HepG2 (cell line): ENCODE results near the gene DUSP22. TPM values are rescaled to one million over a fixed set of nuclear protein-coding genes. Genes with fewer than 3 reads are reported as not detected.

Experiments used
- ATAC-seq: fragments of 200-7000 bp; cut with Tn5 transposase; 3 replicates; pipeline ENCODE4 v1.9.1; 2020; ENCODE audit warnings: mild to moderate bottlenecking, moderate library complexity
- BruUV-seq: library from RNA; stranded (reverse); fragments of 400-500 nt; replicated peaks from 2 replicates; lab custom pipeline; 2021; lab: Mats Ljungman, UMichigan
- CTCF ChIA-PET: fragments of 300-600 bp; formaldehyde crosslinking; extraction: SDS; loops from one replicate; lab custom pipeline; 2021; ENCODE audit warnings: low total read pairs, inconsistent platforms, low intra/inter-chr PET ratio; lab: Yijun Ruan, JAX
- POLR2A ChIA-PET: fragments of 350-600 bp; sonication (Branson Sonifier 250); formaldehyde crosslinking; loops from one replicate; lab custom pipeline; 2020; ENCODE audit warnings: antibody characterized with exemption, inconsistent platforms; lab: Yijun Ruan, JAX
- DNase-seq: peaks from one replicate; pipeline ENCODE4 v3.0.0-alpha.2; 2015; ENCODE audit warnings: low spot score
- FAIRE-seq: peaks from 3 replicates; lab custom pipeline; 2011; peaks lifted over from hg19 to GRCh38; lab: Jason Lieb, UNC
- H2AFZ ChIP-seq: one replicate; pipeline ENCODE4 v1.6.1; 2011; ENCODE audit warnings: low read length, inconsistent platforms
- H3K27ac ChIP-seq: fragments of 300-600 bp; 3 replicates; pipeline ENCODE4 v1.8.0; 2011; ENCODE audit warnings: mixed run types, mild to moderate bottlenecking, mixed read lengths, low read length, inconsistent platforms; ENCODE audit not compliant: insufficient read depth; ENCODE audit errors: extremely low read length
- H3K27me3 ChIP-seq, 2 experiments: fragments of 200-600 bp in 1 of 2; 2 replicates in 1 of 2; 3 replicates in 1 of 2; pipeline versions ENCODE4 v1.6.0 to v1.8.0; 2011; ENCODE audit warnings: low read length in 2 of 2, mild to moderate bottlenecking in 2 of 2, moderate library complexity in 2 of 2, inconsistent platforms in 1 of 2; ENCODE audit not compliant: insufficient read depth in 2 of 2, control insufficient read depth in 1 of 2
- H3K36me3 ChIP-seq, 2 experiments: fragments of 200-600 bp in 1 of 2; replicated peaks in 1 of 2; 2 replicates in 1 of 2; 3 replicates in 1 of 2; pipeline versions ENCODE4 v1.5.1 to v1.8.0; 2011; ENCODE audit warnings: low read length in 2 of 2, inconsistent platforms in 1 of 2; ENCODE audit not compliant: insufficient read depth in 2 of 2, control insufficient read depth in 1 of 2
- H3K4me1 ChIP-seq: 2 replicates; pipeline ENCODE4 v1.5.1; 2012; ENCODE audit warnings: low read length, inconsistent platforms; ENCODE audit not compliant: insufficient read depth
- H3K4me2 ChIP-seq: 2 replicates; pipeline ENCODE4 v1.6.0; 2011; ENCODE audit warnings: low read depth, low read length, inconsistent platforms
- H3K4me3 ChIP-seq, 3 experiments: fragments of 200-600 bp in 1 of 3; sonication (generic), shearing (Covaris generic) in 1 of 3; replicated peaks in 1 of 3; 2 replicates each; pipeline ENCODE4 v1.5.1; 2011 to 2016; ENCODE audit warnings: low read length in 3 of 3, inconsistent platforms in 2 of 3, low read depth in 2 of 3, mild to moderate bottlenecking in 2 of 3, control low read depth in 1 of 3, mixed read lengths in 1 of 3; ENCODE audit not compliant: insufficient read depth in 1 of 3
- H3K79me2 ChIP-seq: one replicate; pipeline ENCODE4 v1.6.1; 2011; ENCODE audit warnings: low read length, inconsistent platforms; ENCODE audit not compliant: insufficient read depth
- H3K9ac ChIP-seq: 2 replicates; pipeline ENCODE4 v1.6.0; 2011; ENCODE audit warnings: mild to moderate bottlenecking, low read depth, low read length, inconsistent platforms; ENCODE audit not compliant: insufficient read depth
- H3K9me3 ChIP-seq: 2 replicates; pipeline ENCODE4 v1.5.1; 2012; ENCODE audit warnings: mild to moderate bottlenecking, low read length
- H4K20me1 ChIP-seq: 2 replicates; pipeline ENCODE4 v1.6.0; 2011; ENCODE audit warnings: inconsistent platforms, mild to moderate bottlenecking, low read length, moderate library complexity; ENCODE audit not compliant: insufficient read depth
- FOXO4 ChIP-seq: sonication (generic); formaldehyde crosslinking; conservative IDR thresholded peaks from 2 replicates; pipeline ENCODE4 v1.8.1; 2023; ENCODE audit warnings: missing genetic modification reagents
- GATAD1 ChIP-seq: IDR thresholded peaks from 2 replicates; pipeline ENCODE4 v1.6.1; 2016; ENCODE audit warnings: missing genetic modification reagents, missing compliant biosample characterization
- HNRNPLL ChIP-seq: fragments of 200-400 bp; formaldehyde crosslinking; IDR thresholded peaks from 2 replicates; pipeline ENCODE4 v1.6.1; 2017; ENCODE audit warnings: mild to moderate bottlenecking, low read depth, low read length; ENCODE audit not compliant: poor library complexity, severe bottlenecking
- KAT2B ChIP-seq: fragments of 150-350 bp; IDR thresholded peaks from 2 replicates; pipeline ENCODE4 v1.6.1; 2014; ENCODE audit warnings: low read depth, low read length, borderline replicate concordance
- NFKBIZ ChIP-seq: IDR thresholded peaks from 2 replicates; pipeline ENCODE4 v1.6.1; 2018; ENCODE audit warnings: missing genetic modification reagents, missing compliant biosample characterization
- RAD21 ChIP-seq: fragments of 450-650 bp; formaldehyde crosslinking; IDR thresholded peaks from 2 replicates; pipeline ENCODE4 v1.5.0; 2020; ENCODE audit warnings: mild to moderate bottlenecking
- ZNF292 ChIP-seq: sonication (generic); formaldehyde crosslinking; IDR thresholded peaks from 2 replicates; pipeline ENCODE4 v1.8.1; 2022; ENCODE audit warnings: mild to moderate bottlenecking, low read depth, missing genetic modification reagents, borderline replicate concordance
- ZNF672 ChIP-seq: sonication (generic); formaldehyde crosslinking; IDR thresholded peaks from 2 replicates; pipeline ENCODE4 v1.8.1; 2022; ENCODE audit warnings: missing genetic modification reagents
- WGBS: methylation state at CpG from one replicate; pipeline ENCODE4 v1.1.6; 2017; ENCODE audit warnings: low lambda C conversion rate; 5-methylcytosine and 5-hydroxymethylcytosine counted together
- in situ Hi-C: cut with HindIII; loops from 2 replicates; pipeline ENCODE4 v1.10.0; 2017; ENCODE audit warnings: low pct_unique_long_range_greater_than_20kb; ENCODE audit not compliant: extremely low pct_ligation_motif_present
- intact Hi-C: fragments of 100-400 bp; cut with micrococcal nuclease; formaldehyde crosslinking; loops from one replicate; pipeline ENCODE4 v1.10.0; 2022; ENCODE audit not compliant: unreplicated experiment
- polyA plus RNA-seq, 8 experiments: library from polyadenylated mRNA; depleted of rRNA in 3 of 8; stranded (reverse) in 7 of 8; unstranded in 1 of 8; fragments of >200 nt; fragmentation: Illumina TruSeq in 4 of 8; extraction: Trizol in 4 of 8; gene quantifications; 2 replicates each; pipeline versions ENCODE4 v1.2.1 to v1.2.3, GENCODE V29; 2011 to 2016; ENCODE audit warnings: low read depth in 4 of 8, missing spikeins in 1 of 8, mixed read lengths in 1 of 8; ENCODE audit not compliant: insufficient read depth in 1 of 8
- total RNA-seq, 5 experiments: library from RNA; depleted of rRNA; stranded (reverse); fragments of >200 nt; fragmentation: Illumina TruSeq; extraction: Trizol; gene quantifications; 2 replicates each; pipeline ENCODE4 v1.2.3, GENCODE V29; 2016; ENCODE audit warnings: low read depth in 1 of 5
- TF ChIP-seq, protein P1 (sequence below): sonication (generic); formaldehyde crosslinking; IDR thresholded peaks from 2 replicates; pipeline ENCODE4 v1.5.0; 2020; ENCODE audit warnings: mild to moderate bottlenecking, missing genetic modification reagents, moderate library complexity

DUSP22 gene
- total and polyA plus RNA-seq, 2 of the 13 experiments (the other 11 are each of a cell fraction or from before 2014, with no cell fraction given) = 20.2 to 32.8 TPM

DNA sequence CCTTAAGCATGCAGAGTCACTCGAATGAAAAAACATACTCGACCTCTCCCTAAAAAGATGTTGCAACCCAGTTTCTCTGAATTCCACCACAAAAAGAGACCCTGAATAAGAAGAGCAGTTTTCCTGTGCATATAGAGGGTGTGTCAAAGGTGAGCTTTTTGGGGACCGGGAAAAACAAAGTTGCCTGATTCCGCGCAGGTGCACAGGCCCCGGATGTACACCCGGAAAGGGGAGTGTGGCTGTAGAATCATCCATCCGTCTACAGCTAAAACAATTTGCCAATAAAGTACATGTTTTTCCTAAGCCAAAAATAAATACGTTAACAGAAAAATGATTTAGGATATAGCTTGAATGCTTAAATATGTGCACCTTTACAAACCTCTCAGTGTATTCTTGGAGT is 58.1 kb downstream of the DUSP22 start:
- Histone ChIP-seq H4K20me1 (no peaks in the 10 kb centered on the region), H3K4me3 (no peak overlapping the region), H3K36me3 (peaks cover 0 to 1% of the 10 kb centered on the region in 2 experiments; a peak in 2 of 5 replicates), H3K9me3 (no peaks in the 10 kb centered on the region), H3K79me2 (no peaks in the 10 kb centered on the region), H3K9ac (no peak overlapping the region), H3K27me3 (no peaks in the 10 kb centered on the region; a peak in 1 of 5 replicates), H3K4me2 (no peak overlapping the region), H2AFZ (no peak overlapping the region), H3K4me1 (no peaks in the 10 kb centered on the region), H3K27ac (no peak overlapping the region)
- DNase-seq (no peak), ATAC-seq (no peak), FAIRE-seq (peak; percentile 4)
- in situ Hi-C loops = no loop called here
- ChIA-PET POLR2A (no interaction called here), CTCF (no interaction called here)
- WGBS = 71% methylated on average over 9 of the region's 9 CpGs
- intact Hi-C loops = no loop called here
- TF ChIP-seq KAT2B (no peak), FOXO4 (CRISPR knock-in tag) (0 out of 2 replicates have a peak, but pooled peaks have one; percentile 73), RAD21 (CRISPR knock-in tag) (no peak), ZNF672 (CRISPR knock-in tag) (no peak), ZNF292 (CRISPR knock-in tag) (no peak), HNRNPLL (no peak), NFKBIZ (CRISPR knock-in tag) (no peak), GATAD1 (CRISPR knock-in tag) (no peak)
- TF ChIP-seq, protein P1, sequence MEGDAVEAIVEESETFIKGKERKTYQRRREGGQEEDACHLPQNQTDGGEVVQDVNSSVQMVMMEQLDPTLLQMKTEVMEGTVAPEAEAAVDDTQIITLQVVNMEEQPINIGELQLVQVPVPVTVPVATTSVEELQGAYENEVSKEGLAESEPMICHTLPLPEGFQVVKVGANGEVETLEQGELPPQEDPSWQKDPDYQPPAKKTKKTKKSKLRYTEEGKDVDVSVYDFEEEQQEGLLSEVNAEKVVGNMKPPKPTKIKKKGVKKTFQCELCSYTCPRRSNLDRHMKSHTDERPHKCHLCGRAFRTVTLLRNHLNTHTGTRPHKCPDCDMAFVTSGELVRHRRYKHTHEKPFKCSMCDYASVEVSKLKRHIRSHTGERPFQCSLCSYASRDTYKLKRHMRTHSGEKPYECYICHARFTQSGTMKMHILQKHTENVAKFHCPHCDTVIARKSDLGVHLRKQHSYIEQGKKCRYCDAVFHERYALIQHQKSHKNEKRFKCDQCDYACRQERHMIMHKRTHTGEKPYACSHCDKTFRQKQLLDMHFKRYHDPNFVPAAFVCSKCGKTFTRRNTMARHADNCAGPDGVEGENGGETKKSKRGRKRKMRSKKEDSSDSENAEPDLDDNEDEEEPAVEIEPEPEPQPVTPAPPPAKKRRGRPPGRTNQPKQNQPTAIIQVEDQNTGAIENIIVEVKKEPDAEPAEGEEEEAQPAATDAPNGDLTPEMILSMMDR (CRISPR knock-in tag) = no peak
- no TSS peak for BruUV-seq
